Loucy (cell line): ENCODE results near the gene TBX5.

Source experiments
- EZH2phosphoT487 ChIP-seq: fragments of 200-600 bp; IDR thresholded peaks from 2 replicates; pipeline ENCODE4 v1.6.1; 2018; ENCODE audit warnings: antibody characterized with exemption, mild to moderate bottlenecking, moderate library complexity, borderline replicate concordance
- TF ChIP-seq, protein P1 (sequence below): fragments of 200-600 bp; sonication (generic); conservative IDR thresholded peaks from 2 replicates; pipeline ENCODE4 v1.5.1; 2014; ENCODE audit warnings: mild to moderate bottlenecking, antibody characterized with exemption, low read length

GRCh38 chr12:114447799-114448617, 42.1 kb upstream of the TBX5 start:
- TF ChIP-seq, protein P1, sequence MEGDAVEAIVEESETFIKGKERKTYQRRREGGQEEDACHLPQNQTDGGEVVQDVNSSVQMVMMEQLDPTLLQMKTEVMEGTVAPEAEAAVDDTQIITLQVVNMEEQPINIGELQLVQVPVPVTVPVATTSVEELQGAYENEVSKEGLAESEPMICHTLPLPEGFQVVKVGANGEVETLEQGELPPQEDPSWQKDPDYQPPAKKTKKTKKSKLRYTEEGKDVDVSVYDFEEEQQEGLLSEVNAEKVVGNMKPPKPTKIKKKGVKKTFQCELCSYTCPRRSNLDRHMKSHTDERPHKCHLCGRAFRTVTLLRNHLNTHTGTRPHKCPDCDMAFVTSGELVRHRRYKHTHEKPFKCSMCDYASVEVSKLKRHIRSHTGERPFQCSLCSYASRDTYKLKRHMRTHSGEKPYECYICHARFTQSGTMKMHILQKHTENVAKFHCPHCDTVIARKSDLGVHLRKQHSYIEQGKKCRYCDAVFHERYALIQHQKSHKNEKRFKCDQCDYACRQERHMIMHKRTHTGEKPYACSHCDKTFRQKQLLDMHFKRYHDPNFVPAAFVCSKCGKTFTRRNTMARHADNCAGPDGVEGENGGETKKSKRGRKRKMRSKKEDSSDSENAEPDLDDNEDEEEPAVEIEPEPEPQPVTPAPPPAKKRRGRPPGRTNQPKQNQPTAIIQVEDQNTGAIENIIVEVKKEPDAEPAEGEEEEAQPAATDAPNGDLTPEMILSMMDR, result no peak
- TF ChIP-seq EZH2phosphoT487, result no peak
